ENCODE data around the gene KRABD2.
"Not testable (repeated sequence)": the region's sequence is repeated elsewhere in the genome, so short reads cannot be mapped to it uniquely, and the experiment has no call there.

Gene KRABD2

DNA sequence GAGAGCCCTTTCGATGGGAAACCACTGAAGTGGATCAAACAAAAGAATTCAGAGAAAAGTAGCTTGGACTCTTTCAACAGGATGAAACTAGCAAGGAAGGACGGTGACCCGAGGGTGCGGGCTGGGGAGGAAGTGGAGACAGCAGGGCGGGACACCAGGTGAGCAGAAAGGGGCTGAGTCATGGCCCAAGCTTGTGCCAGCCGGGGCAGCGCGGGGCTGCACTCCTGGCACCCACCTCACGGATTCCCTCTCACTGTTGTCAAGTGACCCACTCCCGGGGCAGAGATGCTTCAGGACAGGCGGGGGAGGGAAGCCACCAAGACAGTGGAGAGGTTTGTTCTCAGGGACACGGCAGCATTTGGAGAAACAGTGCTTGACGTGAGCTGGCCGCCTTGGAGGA lies 31.9 kb upstream of the KRABD2 start:
- Mint-ChIP-seq H3K4me3 (no peak overlapping the region), H3K27me3 (peaks cover 12% of the 10 kb centered on the region), H3K9me3 (no peaks in the 10 kb centered on the region), H3K4me1 (ENCODE audit: low read depth) (peaks cover 19% of the 10 kb centered on the region), H3K27ac (no peak overlapping the region), H3K36me3 (no peaks in the 10 kb centered on the region)
- intact Hi-C loops (cut with micrococcal nuclease) = no loop called here
- CTCF ChIA-PET = interaction anchor here (2.0 kb wide), 1 partner anchor 9 kb away, joined by 6 read pairs; no protein-coding TSS in a partner anchor
- DNase-seq = no peak
- POLR2A ChIA-PET = no interaction called here

DNA sequence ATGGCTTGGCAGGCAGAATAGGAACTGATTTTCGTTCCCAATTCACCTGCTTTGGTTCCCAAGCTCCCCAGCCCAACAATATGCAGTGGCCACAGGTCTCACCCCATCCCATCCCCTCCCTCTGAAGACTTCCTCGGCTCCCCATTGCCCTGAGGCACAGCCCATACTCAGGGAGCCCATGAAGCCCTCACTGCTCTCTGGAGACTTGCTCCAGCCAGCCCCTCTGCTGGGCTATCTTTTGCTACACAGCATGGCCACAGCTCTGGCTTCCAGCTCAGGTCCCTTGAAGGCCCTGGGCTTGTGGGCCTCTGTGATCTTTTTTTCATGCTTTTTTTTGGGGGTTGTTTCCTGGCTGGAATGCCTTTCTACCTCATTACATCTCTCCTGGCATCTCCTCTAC lies 29.7 kb upstream of the KRABD2 start:
- CTCF ChIA-PET = no interaction called here
- POLR2A ChIA-PET = interaction anchor here (0.6 kb wide), 1 partner anchor 416 kb away, joined by 3 read pairs; no protein-coding TSS in a partner anchor
- no peaks in the 10 kb centered on the region for H3K36me3 Mint-ChIP-seq
- no peaks in the 10 kb centered on the region for H3K9me3 Mint-ChIP-seq
- no peak overlapping the region for H3K4me3 Mint-ChIP-seq
- peaks cover 11% of the 10 kb centered on the region for H3K4me1 Mint-ChIP-seq (ENCODE audit: low read depth)
- intact Hi-C loops (cut with micrococcal nuclease) = no loop called here
- no peak overlapping the region for H3K27ac Mint-ChIP-seq
- DNase-seq = no peak
- H3K27me3 Mint-ChIP-seq = peaks cover 17% of the 10 kb centered on the region

DNA sequence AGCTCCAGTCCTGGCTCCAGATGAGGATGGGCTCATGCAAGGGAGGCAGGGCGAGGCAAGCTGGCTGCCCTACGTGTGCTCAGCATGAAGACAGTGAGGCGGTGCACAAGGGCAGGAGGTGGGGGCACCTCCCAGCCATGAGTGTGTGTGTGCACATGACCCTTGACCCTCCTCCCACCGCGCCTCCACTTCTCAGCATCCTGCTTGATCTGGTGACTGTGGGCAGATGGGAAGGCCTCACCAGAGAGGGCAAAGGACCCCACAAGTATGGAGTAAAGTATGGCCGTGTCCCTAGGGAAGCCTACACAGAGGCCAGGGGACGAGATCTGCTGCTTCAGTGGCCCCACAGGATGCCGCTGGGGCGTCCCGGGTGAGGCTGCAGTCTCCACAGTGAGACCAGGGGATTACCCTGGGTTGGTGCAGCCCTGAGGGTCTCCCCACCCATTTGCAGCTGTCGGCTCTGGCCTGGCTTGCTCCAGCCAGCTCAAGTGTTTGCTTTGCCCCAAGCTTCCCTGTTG lies 29.1 kb upstream of the KRABD2 start:
- intact Hi-C loops (cut with micrococcal nuclease) = no loop called here
- ChIA-PET CTCF (no interaction called here), POLR2A (no interaction called here)
- H3K4me1 Mint-ChIP-seq (ENCODE audit: low read depth) = peaks cover 7% of the 10 kb centered on the region
- no peaks in the 10 kb centered on the region for H3K9me3 Mint-ChIP-seq
- no peak overlapping the region for H3K27ac Mint-ChIP-seq
- no peaks in the 10 kb centered on the region for H3K36me3 Mint-ChIP-seq
- H3K27me3 Mint-ChIP-seq = peaks cover 23% of the 10 kb centered on the region
- no peak overlapping the region for H3K4me3 Mint-ChIP-seq
- no peak for DNase-seq

DNA sequence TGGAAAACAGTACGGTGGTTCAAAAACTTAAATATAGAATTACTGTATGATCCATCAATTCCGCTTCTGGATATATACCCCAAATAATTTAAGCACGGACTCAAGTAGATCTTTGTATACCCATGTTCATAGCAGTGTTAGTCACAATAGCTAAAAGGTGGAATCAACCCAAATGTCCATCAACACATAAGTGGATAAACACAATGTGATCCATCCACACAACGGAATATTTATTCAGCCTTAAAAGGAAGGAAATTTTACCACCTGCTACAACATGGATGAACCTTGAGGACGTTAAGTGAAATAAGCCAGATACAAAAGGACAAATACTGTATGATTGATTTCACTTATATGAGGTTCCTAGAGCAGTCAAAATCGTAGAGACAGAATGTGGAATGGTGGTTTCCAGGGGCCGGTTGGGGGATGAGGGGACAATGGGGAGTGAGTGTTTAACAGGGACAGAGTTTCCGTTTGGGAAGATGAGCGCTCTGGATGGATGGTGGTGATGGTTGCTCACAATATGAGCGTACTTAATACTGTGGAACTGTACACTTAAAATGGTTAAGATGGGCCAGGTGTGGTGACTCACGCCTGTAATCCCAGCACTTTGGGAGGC lies 26.5 kb upstream of the KRABD2 start:
- Mint-ChIP-seq H3K4me3 (no peak overlapping the region), H3K4me1 (ENCODE audit: low read depth) (no peaks in the 10 kb centered on the region), H3K27ac (no peak overlapping the region), H3K27me3 (peaks cover 20% of the 10 kb centered on the region), H3K9me3 (no peaks in the 10 kb centered on the region), H3K36me3 (no peaks in the 10 kb centered on the region)
- POLR2A ChIA-PET = no interaction called here
- no peak for DNase-seq
- CTCF ChIA-PET = no interaction called here
- intact Hi-C loops (cut with micrococcal nuclease) = no loop called here

GRCh38 chr17:8401107-8401506 lies 24.6 kb upstream of the KRABD2 start:
- no peaks in the 10 kb centered on the region for H3K4me1 Mint-ChIP-seq (ENCODE audit: low read depth)
- no peak for DNase-seq
- no peak overlapping the region for H3K27ac Mint-ChIP-seq
- POLR2A ChIA-PET = no interaction called here
- CTCF ChIA-PET = interaction anchor here (1.1 kb wide), 1 partner anchor 9 kb away, joined by 3 read pairs; no protein-coding TSS in a partner anchor
- intact Hi-C loops (cut with micrococcal nuclease) = no loop called here
- no peak overlapping the region for H3K4me3 Mint-ChIP-seq
- H3K27me3 Mint-ChIP-seq = peaks cover 25% of the 10 kb centered on the region
- H3K36me3 Mint-ChIP-seq = no peaks in the 10 kb centered on the region
- H3K9me3 Mint-ChIP-seq = no peaks in the 10 kb centered on the region

DNA sequence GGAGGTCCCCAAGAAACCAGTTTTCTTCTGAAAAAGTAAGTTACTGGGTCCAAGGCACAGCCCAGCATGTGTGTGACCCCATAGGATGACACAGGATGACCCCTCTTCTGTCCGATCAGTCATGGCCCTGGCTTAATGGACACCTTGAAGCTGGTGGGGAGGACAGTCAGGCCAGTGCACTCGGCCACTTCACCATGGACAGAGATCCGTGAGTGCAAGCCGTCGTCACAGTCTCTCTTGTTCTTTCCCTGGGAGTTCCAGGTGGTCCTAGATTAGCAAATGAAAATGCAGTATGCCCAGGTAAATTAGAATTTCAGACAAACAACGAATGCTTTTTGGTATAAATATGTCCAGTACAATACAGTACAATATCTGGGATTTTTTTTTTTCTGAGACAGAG lies 22.5 kb upstream of the KRABD2 start:
- H3K27me3 Mint-ChIP-seq = peaks cover 23% of the 10 kb centered on the region
- no peak for DNase-seq
- no peak overlapping the region for H3K27ac Mint-ChIP-seq
- peaks cover 2% of the 10 kb centered on the region for H3K4me1 Mint-ChIP-seq (ENCODE audit: low read depth)
- CTCF ChIA-PET = interaction anchor here (1.3 kb wide), 1 partner anchor 11 kb away, joined by 6 read pairs; no protein-coding TSS in a partner anchor
- no peaks in the 10 kb centered on the region for H3K36me3 Mint-ChIP-seq
- H3K4me3 Mint-ChIP-seq = no peak overlapping the region
- H3K9me3 Mint-ChIP-seq = no peaks in the 10 kb centered on the region
- intact Hi-C loops (cut with micrococcal nuclease) = no loop called here
- POLR2A ChIA-PET = no interaction called here

DNA sequence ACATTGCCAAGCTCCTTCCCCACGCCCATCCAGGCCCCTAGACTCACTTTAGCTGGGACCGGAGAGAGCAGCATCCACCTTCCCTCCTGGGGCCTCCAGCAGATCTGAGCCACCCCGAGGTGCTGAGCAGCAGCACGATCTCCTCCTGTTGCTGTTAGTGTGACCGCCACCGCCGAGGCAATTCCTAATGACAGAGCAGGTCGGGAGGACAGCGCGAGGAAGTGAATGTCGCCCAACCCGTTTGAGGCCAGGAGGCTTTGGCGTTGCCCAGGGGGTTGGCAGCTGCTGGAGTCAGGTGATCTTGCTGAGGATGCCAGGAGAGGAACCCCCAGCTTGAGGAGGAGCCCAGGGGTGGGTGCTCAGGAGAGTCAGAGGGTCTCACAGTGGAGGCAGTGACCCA lies 21.1 kb upstream of the KRABD2 start, which contains the start of gene RNF222:
TSS of gene RNF222 (minus strand) at position 192 of the 400 bp plus-strand sequence. CDS start 4,366 bp downstream, outside the sequence.
- Mint-ChIP-seq H3K36me3 (no peaks in the 10 kb centered on the region), H3K4me1 (ENCODE audit: low read depth) (peaks cover 9% of the 10 kb centered on the region), H3K9me3 (no peaks in the 10 kb centered on the region), H3K27me3 (peaks cover 17% of the 10 kb centered on the region), H3K4me3 (no peak within 1 kb of the TSS), H3K27ac (no peak within 1 kb of the TSS)
- DNase-seq = no peak
- ChIA-PET CTCF (interaction anchor here (0.8 kb wide), 1 partner anchor 12 kb away, joined by 7 read pairs; no protein-coding TSS in a partner anchor), POLR2A (no interaction called here)
- intact Hi-C loops (cut with micrococcal nuclease) = no loop called here

DNA sequence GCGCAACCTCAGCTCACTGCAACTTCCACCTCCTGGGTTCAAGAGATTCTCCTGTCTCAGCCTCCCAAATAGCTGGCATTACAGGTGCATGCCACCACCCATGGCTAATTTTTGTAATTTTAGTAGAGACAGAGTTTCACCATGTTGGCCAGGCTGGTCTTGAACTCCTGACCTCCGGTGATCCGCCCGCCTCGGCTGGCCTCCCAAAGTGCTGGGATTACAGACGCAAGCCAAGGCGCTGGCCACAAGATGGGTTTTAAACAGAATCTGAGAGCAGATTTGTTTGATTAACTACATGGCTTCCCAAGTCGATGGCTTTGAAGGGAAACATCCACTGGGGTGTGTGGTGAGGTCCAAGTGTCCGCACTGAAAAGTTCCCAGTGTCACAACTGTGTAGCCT lies 18.0 kb upstream of the KRABD2 start:
- H3K36me3 Mint-ChIP-seq; H3K4me1 Mint-ChIP-seq (ENCODE audit: low read depth); DNase-seq; H3K9me3 Mint-ChIP-seq; intact Hi-C loops (cut with micrococcal nuclease); H3K27ac Mint-ChIP-seq; H3K4me3 Mint-ChIP-seq; H3K27me3 Mint-ChIP-seq: not testable (repeated sequence)
- CTCF ChIA-PET = interaction anchor here (1.4 kb wide), 1 partner anchor 18 kb away, joined by 4 read pairs; the partner anchor contains the start of gene KRABD2
- POLR2A ChIA-PET = interaction anchor here (0.6 kb wide), 1 partner anchor 11 kb away, joined by 3 read pairs; no protein-coding TSS in a partner anchor

DNA sequence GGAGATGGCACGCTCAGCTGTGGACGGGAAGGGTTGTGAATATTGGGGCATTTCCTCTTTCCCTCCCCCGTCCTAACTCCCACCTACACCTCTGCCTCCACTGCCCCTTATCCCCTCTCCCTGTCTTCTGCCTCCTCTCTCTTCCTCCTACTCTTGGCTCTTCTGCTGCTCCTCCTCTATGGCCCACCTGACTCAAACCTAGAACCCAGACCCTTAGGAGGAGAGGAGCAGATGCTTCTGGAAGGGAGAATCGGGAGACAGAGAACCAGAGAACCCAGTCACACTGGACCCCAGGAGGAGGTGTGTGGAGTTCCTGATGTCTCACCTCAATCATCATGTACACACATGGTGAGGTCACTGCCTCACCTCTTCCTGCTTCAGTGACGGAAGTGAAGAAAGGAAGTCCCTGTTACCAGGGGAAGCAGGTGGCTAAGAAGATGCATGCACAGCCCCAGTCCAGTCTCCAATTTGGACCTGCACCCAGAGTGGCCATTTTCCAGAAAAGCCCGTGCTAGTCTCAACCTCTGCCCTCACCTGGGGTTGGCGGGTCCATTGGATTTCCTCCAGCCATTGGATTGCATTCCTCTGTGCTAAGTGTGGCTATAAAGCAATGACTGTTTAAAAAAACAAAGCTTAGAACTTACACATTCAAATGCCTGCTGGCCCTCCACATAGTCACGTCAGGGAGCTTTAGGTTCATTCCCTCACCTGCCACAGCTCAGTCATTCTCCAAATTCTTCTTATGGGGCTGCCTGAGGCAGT lies 17.1 kb upstream of the KRABD2 start:
- Mint-ChIP-seq H3K27ac (peak overlapping the region; percentile 52), H3K4me1 (ENCODE audit: low read depth) (peaks cover 9% of the 10 kb centered on the region), H3K9me3 (no peaks in the 10 kb centered on the region), H3K36me3 (no peaks in the 10 kb centered on the region), H3K4me3 (no peak overlapping the region), H3K27me3 (peaks cover 7% of the 10 kb centered on the region)
- intact Hi-C loops (cut with micrococcal nuclease) = no loop called here
- ChIA-PET POLR2A (no interaction called here), CTCF (interaction anchor here (0.6 to 1.4 kb wide), 4 partner anchors 10 to 392 kb away, joined by 3 to 9 read pairs (median 4); partner anchors contain the start of gene KRABD2)
- DNase-seq = peak; percentile 55

DNA sequence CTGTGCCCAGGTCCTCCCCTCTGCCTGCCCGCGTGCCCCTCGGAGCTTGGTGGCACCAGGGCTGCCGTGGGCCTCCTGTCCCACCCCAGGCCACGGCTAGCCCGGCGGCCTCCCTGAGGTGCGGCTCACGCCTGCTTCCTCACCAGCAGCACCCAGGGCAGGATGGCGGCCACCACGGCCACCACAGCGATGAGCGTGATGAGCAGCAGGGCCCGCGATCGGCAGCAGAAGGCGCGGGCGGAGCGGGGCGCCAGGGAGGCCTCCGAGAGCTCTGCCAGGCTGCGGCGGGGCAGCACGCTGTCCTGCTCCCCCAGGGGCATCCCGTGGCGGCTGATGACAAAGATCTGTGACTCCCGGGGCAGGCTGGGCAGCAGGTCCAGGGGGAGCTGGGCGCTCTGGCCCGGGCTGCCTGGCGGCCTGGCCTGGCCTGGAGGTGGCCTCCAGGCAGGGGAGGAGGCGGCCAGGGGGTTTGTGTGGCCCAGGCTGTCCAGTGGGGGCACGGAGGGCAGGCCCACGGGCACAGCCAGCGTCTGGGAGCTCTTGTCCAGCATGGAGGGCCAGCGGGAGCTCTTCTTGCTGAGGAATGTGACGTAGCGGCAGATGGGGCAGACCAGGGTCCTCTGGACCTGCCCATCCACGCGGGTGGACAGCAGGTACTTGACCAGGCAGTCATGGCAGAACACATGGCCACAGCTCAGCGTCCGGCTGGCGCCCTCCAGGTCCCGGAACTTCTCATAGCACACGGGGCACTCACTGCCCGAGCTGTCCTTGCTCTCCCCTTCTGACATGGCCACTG lies 16.4 kb upstream of the KRABD2 start:
- CTCF ChIA-PET = interaction anchor here (0.6 to 1.4 kb wide), 3 partner anchors 9 to 393 kb away, joined by 3 to 9 read pairs (median 4); no protein-coding TSS in a partner anchor
- H3K27ac Mint-ChIP-seq = no peak overlapping the region

GRCh38 chr17:8392274-8392673 lies 15.8 kb upstream of the KRABD2 start:
- ChIA-PET POLR2A (interaction anchor here (0.9 kb wide), 1 partner anchor 16 kb away, joined by 5 read pairs; the partner anchor contains the start of gene KRABD2), CTCF (interaction anchor here (1.4 kb wide), 1 partner anchor 9 kb away, joined by 9 read pairs; no protein-coding TSS in a partner anchor)
- H3K9me3 Mint-ChIP-seq = no peaks in the 10 kb centered on the region
- no peak for DNase-seq
- intact Hi-C loops (cut with micrococcal nuclease) = no loop called here
- H3K4me3 Mint-ChIP-seq = no peak overlapping the region
- peaks cover 9% of the 10 kb centered on the region for H3K4me1 Mint-ChIP-seq (ENCODE audit: low read depth)
- H3K27me3 Mint-ChIP-seq = peaks cover 3% of the 10 kb centered on the region
- no peak overlapping the region for H3K27ac Mint-ChIP-seq
- H3K36me3 Mint-ChIP-seq = no peaks in the 10 kb centered on the region

More for the DNA sequence above, 16.4 kb upstream of the KRABD2 start:
- intact Hi-C loops (cut with micrococcal nuclease) = no loop called here
- Mint-ChIP-seq H3K9me3 (no peaks in the 10 kb centered on the region), H3K27me3 (peaks cover 7% of the 10 kb centered on the region), H3K4me3 (no peak overlapping the region), H3K36me3 (no peaks in the 10 kb centered on the region), H3K4me1 (ENCODE audit: low read depth) (peaks cover 9% of the 10 kb centered on the region)
- DNase-seq = no peak
- POLR2A ChIA-PET = no interaction called here

Measured in activated CD4-positive, alpha-beta memory T cell treated with anti-CD3 and anti-CD28 coated beads for 36 hours (primary cell).